Neural crest cell (in vitro differentiated cells): ENCODE measurements around the gene SUMO1. TPM values are rescaled to one million over a fixed set of nuclear protein-coding genes. Genes with fewer than 3 reads are reported as not detected.

ENCODE experiments used
- DNase-seq: peaks from one replicate; pipeline ENCODE4 v3.0.0; 2021; ENCODE audit warnings: low read depth, mixed read lengths, low spot score
- H3K27ac Mint-ChIP-seq: one replicate; pipeline ENCODE4 v1.8.0; 2021; ENCODE audit warnings: mild to moderate bottlenecking, mixed read lengths; ENCODE audit not compliant: unreplicated experiment
- H3K27me3 Mint-ChIP-seq: 2 replicates; pipeline ENCODE4 v1.8.0; 2021; ENCODE audit warnings: low read depth, mild to moderate bottlenecking, mixed read lengths
- H3K36me3 Mint-ChIP-seq: 2 replicates; pipeline ENCODE4 v1.8.0; 2021; ENCODE audit warnings: low read depth, mild to moderate bottlenecking, mixed read lengths
- H3K4me1 Mint-ChIP-seq: 2 replicates; pipeline ENCODE4 v1.8.0; 2021; ENCODE audit warnings: mixed read lengths
- H3K4me3 Mint-ChIP-seq: one replicate; pipeline ENCODE4 v1.8.0; 2021; ENCODE audit warnings: mild to moderate bottlenecking, mixed read lengths
- H3K9me3 Mint-ChIP-seq: 2 replicates; pipeline ENCODE4 v1.8.0; 2021; ENCODE audit warnings: mixed read lengths
- total RNA-seq: library from RNA; stranded (reverse); gene quantifications from 2 replicates; pipeline ENCODE4 v1.2.1, GENCODE V29; 2021
- TF ChIP-seq, protein P1 (sequence below): fragments of 200-600 bp; sonication (generic); conservative IDR thresholded peaks from 2 replicates; pipeline ENCODE4 v1.5.0; 2021; ENCODE audit warnings: antibody characterized with exemption, mild to moderate bottlenecking

Gene SUMO1
- total RNA-seq, 1 donor from 2014 or later, result 128 TPM

GRCh38 chr2:202161151-202161835 lies 77.1 kb downstream of the SUMO1 start:
- H3K27ac Mint-ChIP-seq, result no peak overlapping the region
- H3K4me1 Mint-ChIP-seq, result peaks cover 8% of the 10 kb centered on the region
- no peaks in the 10 kb centered on the region for H3K36me3 Mint-ChIP-seq
- no peaks in the 10 kb centered on the region for H3K9me3 Mint-ChIP-seq
- TF ChIP-seq, protein P1, sequence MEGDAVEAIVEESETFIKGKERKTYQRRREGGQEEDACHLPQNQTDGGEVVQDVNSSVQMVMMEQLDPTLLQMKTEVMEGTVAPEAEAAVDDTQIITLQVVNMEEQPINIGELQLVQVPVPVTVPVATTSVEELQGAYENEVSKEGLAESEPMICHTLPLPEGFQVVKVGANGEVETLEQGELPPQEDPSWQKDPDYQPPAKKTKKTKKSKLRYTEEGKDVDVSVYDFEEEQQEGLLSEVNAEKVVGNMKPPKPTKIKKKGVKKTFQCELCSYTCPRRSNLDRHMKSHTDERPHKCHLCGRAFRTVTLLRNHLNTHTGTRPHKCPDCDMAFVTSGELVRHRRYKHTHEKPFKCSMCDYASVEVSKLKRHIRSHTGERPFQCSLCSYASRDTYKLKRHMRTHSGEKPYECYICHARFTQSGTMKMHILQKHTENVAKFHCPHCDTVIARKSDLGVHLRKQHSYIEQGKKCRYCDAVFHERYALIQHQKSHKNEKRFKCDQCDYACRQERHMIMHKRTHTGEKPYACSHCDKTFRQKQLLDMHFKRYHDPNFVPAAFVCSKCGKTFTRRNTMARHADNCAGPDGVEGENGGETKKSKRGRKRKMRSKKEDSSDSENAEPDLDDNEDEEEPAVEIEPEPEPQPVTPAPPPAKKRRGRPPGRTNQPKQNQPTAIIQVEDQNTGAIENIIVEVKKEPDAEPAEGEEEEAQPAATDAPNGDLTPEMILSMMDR, result no peak
- no peaks in the 10 kb centered on the region for H3K27me3 Mint-ChIP-seq
- H3K4me3 Mint-ChIP-seq, result no peak overlapping the region
- no peak for DNase-seq

DNA sequence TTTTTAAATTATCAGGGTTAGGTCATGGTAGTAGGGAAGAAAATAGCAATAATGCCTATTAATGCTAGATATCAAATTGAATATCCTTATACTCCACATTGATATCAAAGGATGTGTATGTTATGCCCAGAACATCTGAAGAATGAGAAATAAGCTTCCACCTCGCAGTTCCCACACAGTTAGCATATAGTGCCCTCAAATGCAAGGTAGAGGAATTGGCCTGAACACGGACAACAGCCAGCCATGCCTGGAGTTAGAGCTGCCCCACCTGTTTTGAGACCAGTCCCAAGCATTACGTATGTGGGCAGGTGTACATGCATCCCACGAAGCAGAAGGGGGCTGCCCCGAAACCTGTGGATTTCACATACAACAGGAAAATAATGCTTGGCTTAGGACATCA lies 79.6 kb downstream of the SUMO1 start:
- TF ChIP-seq, protein P1, result no peak
- H3K27me3 Mint-ChIP-seq, result no peaks in the 10 kb centered on the region
- H3K9me3 Mint-ChIP-seq, result no peaks in the 10 kb centered on the region
- peaks cover 10% of the 10 kb centered on the region for H3K4me1 Mint-ChIP-seq
- H3K36me3 Mint-ChIP-seq, result no peaks in the 10 kb centered on the region
- no peak overlapping the region for H3K4me3 Mint-ChIP-seq
- no peak for DNase-seq
- H3K27ac Mint-ChIP-seq, result no peak overlapping the region

GRCh38 chr2:202157211-202157990 lies 81.0 kb downstream of the SUMO1 start:
- no peak for DNase-seq
- Mint-ChIP-seq H3K27ac (no peak overlapping the region), H3K4me1 (peaks cover 17% of the 10 kb centered on the region), H3K9me3 (no peaks in the 10 kb centered on the region), H3K36me3 (no peaks in the 10 kb centered on the region), H3K27me3 (no peaks in the 10 kb centered on the region), H3K4me3 (no peak overlapping the region)
- TF ChIP-seq, protein P1, result no peak

Other genes with a start within 250 kb of the SUMO1 start
- 89.1 and 91.0 TPM in 2 replicates for gene FZD7, start 204.7 kb downstream of the SUMO1 start, total RNA-seq
- 0.07 and 0.34 TPM in 2 replicates for gene KIAA2012, start 165.3 kb downstream of the SUMO1 start, total RNA-seq
- gene NOP58, start 27.2 kb upstream of the SUMO1 start, total RNA-seq, result 103 and 110 TPM in 2 replicates
- 17.5 and 19.4 TPM in 2 replicates for gene BMPR2, start 137.7 kb upstream of the SUMO1 start, total RNA-seq